K562 (cell line): ENCODE measurements around the gene HEMGN. TPM values are rescaled to one million over a fixed set of nuclear protein-coding genes. Genes with fewer than 3 reads are reported as not detected.

Experiments
- ATAC-seq: fragments of 200-7000 bp; cut with Tn5 transposase; 3 replicates; pipeline ENCODE4 v1.9.1; 2020; ENCODE audit warnings: moderate library complexity
- BruUV-seq: library from RNA; stranded (reverse); fragments of 400-500 nt; replicated peaks from 2 replicates; lab custom pipeline; 2021; lab: Mats Ljungman, UMichigan
- CTCF ChIA-PET: fragments of 300-600 bp; formaldehyde crosslinking; extraction: SDS; loops from one replicate; lab custom pipeline; 2021; ENCODE audit warnings: low intra/inter-chr PET ratio; lab: Yijun Ruan, JAX
- POLR2A ChIA-PET: fragments of 300-600, 350-650 bp; sonication (Branson Sonifier 250); formaldehyde crosslinking; extraction: SDS; loops from one replicate; lab custom pipeline; 2021; ENCODE audit warnings: antibody characterized with exemption, inconsistent platforms; lab: Yijun Ruan, JAX
- DNase-seq, 4 experiments: peaks; one replicate each; pipeline versions ENCODE4 v3.0.0 to v3.0.0-alpha.2; 2011 to 2018; ENCODE audit warnings: low spot score in 3 of 4, mixed read lengths in 3 of 4; ENCODE audit errors: extremely low read depth in 1 of 4
- FAIRE-seq: peaks from 2 replicates; lab custom pipeline; 2011; peaks lifted over from hg19 to GRCh38; lab: Jason Lieb, UNC
- H2AFZ ChIP-seq: 2 replicates; pipeline ENCODE4 v1.6.0; 2011; ENCODE audit warnings: low read depth, low read length, control low read depth, inconsistent platforms
- H3K27ac ChIP-seq: fragments of 200-600 bp; 3 replicates; pipeline ENCODE4 v1.8.0; 2011; ENCODE audit warnings: low read depth, mild to moderate bottlenecking, control low read depth, inconsistent platforms, low read length, moderate library complexity, mixed read lengths; ENCODE audit errors: extremely low read depth
- H3K27me3 ChIP-seq, 2 experiments: fragments of 300-600 bp in 1 of 2; 2 replicates in 1 of 2; 3 replicates in 1 of 2; pipeline versions ENCODE4 v1.6.0 to v1.8.0; 2011; ENCODE audit warnings: inconsistent platforms in 2 of 2, low read length in 2 of 2, mild to moderate bottlenecking in 1 of 2, mixed read lengths in 1 of 2, moderate library complexity in 1 of 2; ENCODE audit not compliant: control insufficient read depth in 2 of 2, insufficient read depth in 2 of 2
- H3K36me3 ChIP-seq: fragments of 300-600 bp; 3 replicates; pipeline ENCODE4 v1.8.0; 2011; ENCODE audit warnings: mild to moderate bottlenecking, low read length, inconsistent platforms; ENCODE audit not compliant: control insufficient read depth, insufficient read depth
- H3K4me1 ChIP-seq, 2 experiments: fragments of 200-600 bp in 1 of 2; replicated peaks in 1 of 2; 2 replicates in 1 of 2; 3 replicates in 1 of 2; pipeline versions ENCODE4 v1.5.1 to v1.8.0; 2011; ENCODE audit warnings: inconsistent platforms in 2 of 2, low read length in 2 of 2, mild to moderate bottlenecking in 1 of 2, mixed read lengths in 1 of 2, moderate library complexity in 1 of 2; ENCODE audit not compliant: control insufficient read depth in 2 of 2, insufficient read depth in 2 of 2
- H3K4me2 ChIP-seq: 2 replicates; pipeline ENCODE4 v1.6.1; 2011; ENCODE audit warnings: low read length, control low read depth, inconsistent platforms, mixed read lengths; ENCODE audit not compliant: insufficient read depth
- H3K4me3 ChIP-seq: fragments of 200-600 bp; sonication (generic), shearing (Covaris generic); 2 replicates; pipeline ENCODE4 v1.5.1; 2016; ENCODE audit warnings: control low read depth, inconsistent platforms
- H3K79me2 ChIP-seq: fragments of 200-600 bp; 3 replicates; pipeline ENCODE4 v1.8.0; 2011; ENCODE audit warnings: low read length, inconsistent platforms; ENCODE audit not compliant: control insufficient read depth, insufficient read depth
- H3K9ac ChIP-seq, 2 experiments: 2 replicates each; pipeline versions ENCODE4 v1.6.0 to v1.6.1; 2011; ENCODE audit warnings: low read depth in 2 of 2, low read length in 2 of 2, control low read depth in 1 of 2, inconsistent platforms in 1 of 2, mild to moderate bottlenecking in 1 of 2, mixed read lengths in 1 of 2; ENCODE audit not compliant: insufficient read depth in 1 of 2
- H3K9me1 ChIP-seq: one replicate; pipeline ENCODE4 v1.6.0; 2011; ENCODE audit warnings: inconsistent platforms, mild to moderate bottlenecking, low read length, moderate library complexity; ENCODE audit not compliant: control insufficient read depth, insufficient read depth
- H3K9me3 ChIP-seq: replicated peaks from 2 replicates; pipeline ENCODE4 v1.5.1; 2011; ENCODE audit warnings: low read depth, low read length, inconsistent platforms; ENCODE audit not compliant: control insufficient read depth, insufficient read depth
- H4K20me1 ChIP-seq: replicated peaks from 2 replicates; pipeline ENCODE4 v1.6.1; 2011; ENCODE audit warnings: low read length, inconsistent platforms, mixed read lengths; ENCODE audit not compliant: control insufficient read depth, insufficient read depth
- MEIS2 ChIP-seq: fragments of 450-650 bp; IDR thresholded peaks from 2 replicates; pipeline ENCODE4 v1.6.1; 2014; ENCODE audit warnings: mild to moderate bottlenecking; ENCODE audit not compliant: partially characterized antibody
- NCOR1 ChIP-seq: fragments of 450-650 bp; IDR thresholded peaks from 2 replicates; pipeline ENCODE4 v1.6.1; 2016; ENCODE audit warnings: mild to moderate bottlenecking, moderate library complexity
- SMARCA5 ChIP-seq: fragments of 450-650 bp; IDR thresholded peaks from 2 replicates; pipeline ENCODE4 v1.6.1; 2016
- SMC3 ChIP-seq: conservative IDR thresholded peaks from 2 replicates; pipeline ENCODE4 v1.6.1; 2011; ENCODE audit warnings: low read depth, low read length, improper control_type of control experiment; ENCODE audit not compliant: insufficient read depth
- SRF ChIP-seq, 2 experiments: fragments of 250-450, 450-650 bp in 1 of 2; sonication (Bioruptor Pico) in 1 of 2; sonication (generic) in 1 of 2; formaldehyde crosslinking; IDR thresholded peaks; 2 replicates each; pipeline versions ENCODE4 v1.5.0 to v1.5.1; 2020 to 2022; ENCODE audit warnings: mild to moderate bottlenecking in 1 of 2, missing genetic modification reagents in 1 of 2
- YBX1 ChIP-seq: fragments of 450-650 bp; IDR thresholded peaks from 2 replicates; pipeline ENCODE4 v1.7.1; 2016; ENCODE audit warnings: mild to moderate bottlenecking
- WGBS: fragments of 100-300 bp; shearing (Covaris generic); methylation state at CpG from one replicate; pipeline ENCODE4 v1.1.6; 2016; ENCODE audit warnings: low coverage, mixed read lengths; ENCODE audit not compliant: insufficient coverage; ENCODE audit errors: missing lambda C conversion rate; 5-methylcytosine and 5-hydroxymethylcytosine counted together
- in situ Hi-C: fragments of 300-500 bp; cut with MboI; formaldehyde crosslinking; loops from 4 replicates; pipeline ENCODE4 v1.15.0; 2018; ENCODE audit warnings: inconsistent platforms, mixed read lengths
- intact Hi-C: fragments of 100-400 bp; cut with micrococcal nuclease; formaldehyde crosslinking; loops from 2 replicates; pipeline ENCODE4 v1.14.2; 2022
- polyA plus RNA-seq, 8 experiments: library from polyadenylated mRNA; depleted of rRNA in 4 of 8; stranded (reverse) in 5 of 8; unstranded in 3 of 8; fragments of >200 nt; fragmentation: Nextera tagmentation in 2 of 8; fragmentation: Illumina TruSeq in 1 of 8; extraction: Ambion mirVana in 2 of 8; extraction: Trizol in 1 of 8; gene quantifications; 2 replicates each; pipeline versions ENCODE4 v1.2.1 to v1.2.3, GENCODE V29; 2011 to 2014; ENCODE audit warnings: inconsistent platforms in 1 of 8, missing spikeins in 1 of 8
- total RNA-seq, 7 experiments: library from RNA; depleted of rRNA in 6 of 7; stranded (reverse); fragments of >200 nt in 6 of 7; fragmentation: Illumina TruSeq in 2 of 7; extraction: Trizol in 2 of 7; gene quantifications; 2 replicates each; pipeline versions ENCODE4 v1.2.1 to v1.2.3, GENCODE V29; 2011 to 2021; ENCODE audit warnings: low replicate concordance in 1 of 7
- TF ChIP-seq, protein P1 (sequence below): fragments of 450-650 bp; formaldehyde crosslinking; IDR thresholded peaks from 2 replicates; pipeline ENCODE4 v1.4.0; 2020; ENCODE audit warnings: mild to moderate bottlenecking, moderate library complexity
- TF ChIP-seq, protein P2 (sequence below): sonication (generic); formaldehyde crosslinking; IDR thresholded peaks from 2 replicates; pipeline ENCODE4 v1.8.1; 2023; ENCODE audit warnings: mild to moderate bottlenecking, missing genetic modification reagents

Gene HEMGN
- total and polyA plus RNA-seq, 9 of the 15 experiments (the other 6 are each of a cell fraction or from before 2014, with no cell fraction given): 56.3 to 258 (median 137) TPM

- FAIRE-seq (no peak), ATAC-seq (no peak), DNase-seq (no peak)
- no peak overlapping the region for H3K4me3 ChIP-seq
- in situ Hi-C loops (loop anchor here (25.0 kb wide), 2 partner anchors 359 to 884 kb away; partner anchors contain the start of genes ANKS6 and TBC1D2), intact Hi-C loops (no loop called here)
- WGBS: 44% methylated on average over 1 of the region's 1 CpG
- peaks cover 20% of the 10 kb centered on the region; the same call in 2 of the 3 replicates for H3K36me3 ChIP-seq
- H3K27ac ChIP-seq: no peak overlapping the region
- no peak overlapping the region for H3K4me2 ChIP-seq
- H3K9me1 ChIP-seq: no peaks in the 10 kb centered on the region
- CTCF ChIA-PET: no interaction called here
- TF ChIP-seq MEIS2: peak; percentile 14
- no peak for TF ChIP-seq SRF (CRISPR knock-in tag; IDR thresholded peaks at IDR 0.05)
- no TSS peak for BruUV-seq
- no peaks in the 10 kb centered on the region; a peak in 2 of 5 replicates for H3K4me1 ChIP-seq
- no peaks in the 10 kb centered on the region for H3K79me2 ChIP-seq
- POLR2A ChIA-PET: interaction anchor here (0.6 to 2.1 kb wide), 4 partner anchors 9 to 442 kb away, joined by 3 to 13 read pairs (median 6); partner anchors contain the start of gene TRMO
- no peaks in the 10 kb centered on the region for H3K27me3 ChIP-seq
- no peaks in the 10 kb centered on the region for H3K9me3 ChIP-seq
- no peaks in the 10 kb centered on the region for H4K20me1 ChIP-seq
- H3K9ac ChIP-seq: no peak overlapping the region
- H2AFZ ChIP-seq: no peak overlapping the region
Measured at GRCh38 chr9:97903177-97903576, 34.8 kb downstream of the HEMGN start.

GRCh38 chr9:97900738-97901565, 37.0 kb downstream of the HEMGN start:
- H4K20me1 ChIP-seq: no peaks in the 10 kb centered on the region
- in situ Hi-C loops: loop anchor here (25.0 kb wide), 2 partner anchors 361 to 886 kb away; partner anchors contain the start of genes ANKS6 and TBC1D2
- TF ChIP-seq SMC3 (0 out of 2 replicates have a peak, but pooled peaks have one; percentile 20), SMARCA5 (no peak), NCOR1 (peak; percentile 20; the same call in 1 of the 2 replicates), YBX1 (no peak)
- TF ChIP-seq, protein P1, sequence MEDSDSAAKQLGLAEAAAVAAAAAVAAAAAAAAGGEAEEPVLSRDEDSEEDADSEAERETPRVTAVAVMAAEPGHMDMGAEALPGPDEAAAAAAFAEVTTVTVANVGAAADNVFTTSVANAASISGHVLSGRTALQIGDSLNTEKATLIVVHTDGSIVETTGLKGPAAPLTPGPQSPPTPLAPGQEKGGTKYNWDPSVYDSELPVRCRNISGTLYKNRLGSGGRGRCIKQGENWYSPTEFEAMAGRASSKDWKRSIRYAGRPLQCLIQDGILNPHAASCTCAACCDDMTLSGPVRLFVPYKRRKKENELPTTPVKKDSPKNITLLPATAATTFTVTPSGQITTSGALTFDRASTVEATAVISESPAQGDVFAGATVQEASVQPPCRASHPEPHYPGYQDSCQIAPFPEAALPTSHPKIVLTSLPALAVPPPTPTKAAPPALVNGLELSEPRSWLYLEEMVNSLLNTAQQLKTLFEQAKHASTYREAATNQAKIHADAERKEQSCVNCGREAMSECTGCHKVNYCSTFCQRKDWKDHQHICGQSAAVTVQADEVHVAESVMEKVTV: peak; percentile 52; the same call in 1 of the 2 replicates
- TF ChIP-seq, protein P2, sequence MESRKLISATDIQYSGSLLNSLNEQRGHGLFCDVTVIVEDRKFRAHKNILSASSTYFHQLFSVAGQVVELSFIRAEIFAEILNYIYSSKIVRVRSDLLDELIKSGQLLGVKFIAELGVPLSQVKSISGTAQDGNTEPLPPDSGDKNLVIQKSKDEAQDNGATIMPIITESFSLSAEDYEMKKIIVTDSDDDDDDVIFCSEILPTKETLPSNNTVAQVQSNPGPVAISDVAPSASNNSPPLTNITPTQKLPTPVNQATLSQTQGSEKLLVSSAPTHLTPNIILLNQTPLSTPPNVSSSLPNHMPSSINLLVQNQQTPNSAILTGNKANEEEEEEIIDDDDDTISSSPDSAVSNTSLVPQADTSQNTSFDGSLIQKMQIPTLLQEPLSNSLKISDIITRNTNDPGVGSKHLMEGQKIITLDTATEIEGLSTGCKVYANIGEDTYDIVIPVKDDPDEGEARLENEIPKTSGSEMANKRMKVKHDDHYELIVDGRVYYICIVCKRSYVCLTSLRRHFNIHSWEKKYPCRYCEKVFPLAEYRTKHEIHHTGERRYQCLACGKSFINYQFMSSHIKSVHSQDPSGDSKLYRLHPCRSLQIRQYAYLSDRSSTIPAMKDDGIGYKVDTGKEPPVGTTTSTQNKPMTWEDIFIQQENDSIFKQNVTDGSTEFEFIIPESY (CRISPR knock-in tag): no peak

More at GRCh38 chr9:97900738-97901565, 37.0 kb downstream of the HEMGN start:
- Histone ChIP-seq H3K4me3 (no peak overlapping the region), H3K9me3 (no peaks in the 10 kb centered on the region), H3K27me3 (no peaks in the 10 kb centered on the region), H3K4me2 (no peak overlapping the region), H3K4me1 (no peaks in the 10 kb centered on the region; a peak in 1 of 5 replicates), H3K36me3 (peaks cover 10% of the 10 kb centered on the region; the same call in 1 of the 3 replicates), H3K27ac (no peak overlapping the region), H3K79me2 (no peaks in the 10 kb centered on the region), H3K9ac (no peak overlapping the region), H2AFZ (no peak overlapping the region), H3K9me1 (no peaks in the 10 kb centered on the region)
- FAIRE-seq (peak; percentile 80), ATAC-seq (peak; percentile 86), DNase-seq (peak; percentile 61 to 66 (median 61))
- ChIA-PET CTCF (interaction anchor here (0.9 to 1.6 kb wide), 3 partner anchors 11 to 190 kb away, joined by 3 to 9 read pairs (median 6); no protein-coding TSS in a partner anchor), POLR2A (interaction anchor here (0.6 to 2.1 kb wide), 10 partner anchors 9 to 1220 kb away, joined by 3 to 13 read pairs (median 3); partner anchors contain the start of genes TRMO and XPA)
- WGBS: 33% methylated on average over 5 of the region's 5 CpGs
- no TSS peak for BruUV-seq
- intact Hi-C loops: loop anchor here (1.0 kb wide), 1 partner anchor 191 kb away; no protein-coding TSS in a partner anchor
